Esophagus muscularis mucosa (tissue), 3 donors: ENCODE data around the gene S100G.

Experiments
- CTCF ChIP-seq, 3 experiments: fragments of 200-600 bp in 2 of 3; fragments of 450-650 bp in 1 of 3; sonication (generic) in 2 of 3; IDR thresholded peaks; one replicate each; pipeline ENCODE4 v1.5.1; 2017 to 2019; ENCODE audit warnings: antibody characterized with exemption in 3 of 3, mild to moderate bottlenecking in 2 of 3, moderate library complexity in 1 of 3
- POLR2A ChIP-seq: fragments of 450-650 bp; IDR thresholded peaks from one replicate; pipeline ENCODE4 v1.6.1; 2017; ENCODE audit warnings: antibody characterized with exemption, moderate library complexity, mild to moderate bottlenecking, low read depth
- POLR2AphosphoS5 ChIP-seq, 2 donors: sonication (generic); formaldehyde crosslinking; IDR thresholded peaks; one replicate each; pipeline ENCODE4 v1.6.1; 2017; ENCODE audit warnings: antibody characterized with exemption in 2 of 2

GRCh38 chrX:16700734-16701133 is 50.8 kb downstream of the S100G start:
- TF ChIP-seq POLR2A = no peak
- TF ChIP-seq CTCF (IDR thresholded peaks at IDR 0.05) = no peak
- no peak for TF ChIP-seq POLR2AphosphoS5 (IDR thresholded peaks at IDR 0.05)
